Measurements from ENCODE around the gene CCNQ.

Gene CCNQ

GRCh38 chrX:153639177-153640044 is 40.5 kb upstream of the CCNQ start:
- no peak for TF ChIP-seq CTCF (IDR thresholded peaks at IDR 0.05)
- H3K27ac ChIP-seq, result no peak overlapping the region
- no peak overlapping the region for H3K4me3 ChIP-seq
- peak; percentile 63 for DNase-seq (ENCODE audit: low spot score)

GRCh38 chrX:153638436-153639176 is 39.7 kb upstream of the CCNQ start:
- H3K4me3 ChIP-seq, result no peak overlapping the region
- no peak overlapping the region for H3K27ac ChIP-seq
- no peak for DNase-seq (ENCODE audit: low spot score)
- TF ChIP-seq CTCF (IDR thresholded peaks at IDR 0.05), result no peak

- Histone ChIP-seq H3K4me3 (no peak overlapping the region), H3K27ac (no peak overlapping the region)
- TF ChIP-seq CTCF (IDR thresholded peaks at IDR 0.05), result no peak
- no peak for DNase-seq (ENCODE audit: low spot score)
Measured at GRCh38 chrX:153638041-153638371, 39.1 kb upstream of the CCNQ start.

GRCh38 chrX:153637121-153638040 is 38.4 kb upstream of the CCNQ start:
- DNase-seq (ENCODE audit: low spot score), result no peak
- Histone ChIP-seq H3K27ac (no peak overlapping the region), H3K4me3 (no peak overlapping the region)
- TF ChIP-seq CTCF (IDR thresholded peaks at IDR 0.05), result no peak

- H3K27ac ChIP-seq, result no peak overlapping the region
- H3K4me3 ChIP-seq, result no peak overlapping the region
- no peak for DNase-seq (ENCODE audit: low spot score)
- no peak for TF ChIP-seq CTCF (IDR thresholded peaks at IDR 0.05)
Measured at GRCh38 chrX:153636716-153637115, 37.8 kb upstream of the CCNQ start.

- no peak overlapping the region for H3K4me3 ChIP-seq
- no peak for TF ChIP-seq CTCF (IDR thresholded peaks at IDR 0.05)
- DNase-seq (ENCODE audit: low spot score), result no peak
- H3K27ac ChIP-seq, result no peak overlapping the region
Measured at GRCh38 chrX:153635788-153636668, 37.1 kb upstream of the CCNQ start.

Measured in coronary artery (tissue), 2 donors.